Measurements from ENCODE around the gene MIA. TPM values are rescaled to one million over a fixed set of nuclear protein-coding genes. Genes with fewer than 3 reads are reported as not detected.

Gene MIA
- total and polyA plus RNA-seq, 2 of the 8 experiments (the other 6 are each of a cell fraction or from before 2014, with no cell fraction given), result not detected

GRCh38 chr19:40780582-40780981, 5.3 kb downstream of the MIA start:
- Histone ChIP-seq H2BK120ac (replicated peaks; ENCODE audit: low read depth, low read length) (no peak overlapping the region), H4K20me1 (replicated peaks in 1 of 2; ENCODE audit: control insufficient read depth in 1 of 2, insufficient read depth in 2 of 2, low read length in 2 of 2) (no peaks in the 10 kb centered on the region), H3K36me3 (ENCODE audit: control insufficient read depth in 2 of 4, insufficient read depth in 4 of 4, low read length in 3 of 4) (no peaks in the 10 kb centered on the region), H3K14ac (ENCODE audit: insufficient read length) (no peak overlapping the region), H2BK5ac (ENCODE audit: low read depth, low read length) (no peak overlapping the region), H2BK15ac (ENCODE audit: low read length) (no peak overlapping the region), H3K56ac (replicated peaks; ENCODE audit: insufficient read length, low read depth, low read length) (no peak overlapping the region), H3K18ac (ENCODE audit: extremely low read depth, low read length) (no peak overlapping the region), H2AFZ (ENCODE audit: low read length) (no peak overlapping the region), H3K4me3 (ENCODE audit: extremely low read depth in 1 of 4, insufficient read depth in 2 of 4, low read depth in 3 of 4, low read length in 4 of 4) (no peak overlapping the region), H4K8ac (ENCODE audit: extremely low read depth, insufficient read depth, low read length) (no peak overlapping the region), H2BK20ac (ENCODE audit: low read length) (no peak overlapping the region), H3K4me2 (ENCODE audit: insufficient read depth in 1 of 2, low read depth in 2 of 2, low read length in 2 of 2) (no peak overlapping the region), H3K23me2 (ENCODE audit: low read depth, low read length) (peaks cover 8% of the 10 kb centered on the region; the same call in 1 of the 2 replicates), H2AK5ac (ENCODE audit: low read depth, low read length) (no peak overlapping the region), H3K4ac (replicated peaks; ENCODE audit: insufficient read length, low read depth, low read length) (no peak overlapping the region), H3K79me2 (ENCODE audit: control insufficient read depth in 1 of 2, insufficient read depth in 2 of 2, low read length in 2 of 2) (no peaks in the 10 kb centered on the region), H4K5ac (ENCODE audit: insufficient read length, low read depth, low read length) (no peak overlapping the region), H3K23ac (ENCODE audit: insufficient read length) (no peak overlapping the region), H3K4me1 (replicated peaks in 1 of 4; ENCODE audit: control insufficient read depth in 3 of 4, insufficient read depth in 4 of 4, low read length in 3 of 4) (peaks cover 0 to 9% (median 6%) of the 10 kb centered on the region in 4 experiments; a peak in 6 of 7 replicates), H3K9ac (replicated peaks in 1 of 4; ENCODE audit: extremely low read depth in 1 of 4, low read depth in 3 of 4, low read length in 3 of 4) (no peak overlapping the region), H3K27me3 (replicated peaks in 1 of 4; ENCODE audit: control insufficient read depth in 3 of 4, extremely low read depth in 1 of 4, insufficient read depth in 3 of 4, low read length in 3 of 4) (no peaks in the 10 kb centered on the region), H3K9me3 (ENCODE audit: insufficient read depth in 2 of 2, low read depth in 1 of 2, low read length in 1 of 2) (no peaks in the 10 kb centered on the region), H3K79me1 (ENCODE audit: low read depth, low read length) (no peaks in the 10 kb centered on the region), H3K27ac (ENCODE audit: low read depth, low read length) (no peak overlapping the region), H4K91ac (replicated peaks; ENCODE audit: insufficient read length, low read length) (no peak overlapping the region), H2BK12ac (ENCODE audit: low read depth, low read length) (no peak overlapping the region)
- DNase-seq (ENCODE audit: low read depth in 1 of 2, low spot score in 2 of 2) (no peak), FAIRE-seq (no peak)
- ChIA-PET POLR2A (ENCODE audit: partially characterized antibody) (interaction anchor here (1.1 to 11.2 kb wide), 3 partner anchors 10 to 22 kb away, joined by 3 to 218 read pairs (median 40); partner anchors contain the start of gene EGLN2), CTCF (ENCODE audit: partially characterized antibody) (interaction anchor here (0.6 kb wide), 1 partner anchor 317 kb away, joined by 3 read pairs; no protein-coding TSS in a partner anchor)
- TF ChIP-seq CHD1 (IDR thresholded peaks at IDR 0.05; ENCODE audit: low read depth, low read length), result no peak
- no peak for TF ChIP-seq KDM4A (IDR thresholded peaks at IDR 0.05; ENCODE audit: low read depth, low read length, severe bottlenecking)
- TF ChIP-seq USF2 (IDR thresholded peaks at IDR 0.05; ENCODE audit: low read length), result no peak
- TF ChIP-seq YY1 (IDR thresholded peaks at IDR 0.05; ENCODE audit: low read depth, low read length), result no peak
- TF ChIP-seq SIRT6 (IDR thresholded peaks at IDR 0.05; ENCODE audit: low read length), result no peak
- no peak for TF ChIP-seq POLR2AphosphoS5 (IDR thresholded peaks at IDR 0.05; ENCODE audit: low read depth, low read length)
- no peak for TF ChIP-seq EP300 (IDR thresholded peaks at IDR 0.05; ENCODE audit: borderline replicate concordance in 1 of 2, low read depth in 2 of 2, low read length in 2 of 2)
- no peak for TF ChIP-seq HDAC6 (IDR thresholded peaks at IDR 0.05; ENCODE audit: low read depth, low read length)
- no peak for TF ChIP-seq RXRA (IDR thresholded peaks at IDR 0.05; ENCODE audit: insufficient read depth, low read depth, low read length)
- no peak for TF ChIP-seq SP2 (IDR thresholded peaks at IDR 0.05; ENCODE audit: low read length)
- no peak for TF ChIP-seq FOSL1 (IDR thresholded peaks at IDR 0.05; ENCODE audit: insufficient read depth, low read depth, low read length)
- WGBS, 2 experiments (ENCODE audit: extremely low coverage in 1 of 2, insufficient coverage in 1 of 2, insufficient read length in 1 of 2, insufficient replicate concordance in 2 of 2, low coverage in 1 of 2, low lambda C conversion rate in 2 of 2, missing lambda C conversion rate in 1 of 2), result 96% methylated on average over 5 of the region's 5 CpGs; no CpG with 5 or more reads in 1 of the 2 experiments

Measured in H1 (cell line).